Neural cell (in vitro differentiated cells): ENCODE results near the gene RBM33. TPM values are rescaled to one million over a fixed set of nuclear protein-coding genes. Genes with fewer than 3 reads are reported as not detected.

Experiments
- H2AFZ ChIP-seq: fragments of 200-600, 300-800 bp; sonication (generic), shearing (Covaris generic); 2 replicates; pipeline ENCODE4 v1.6.0; 2014; ENCODE audit warnings: low read depth, mild to moderate bottlenecking, antibody characterized with exemption, low read length, moderate library complexity
- H3F3A ChIP-seq: fragments of 200-600 bp; shearing (Covaris generic); 2 replicates; pipeline ENCODE4 v1.6.1; 2016; ENCODE audit warnings: mild to moderate bottlenecking, moderate library complexity, mixed read lengths, antibody characterized with exemption, low read length; ENCODE audit not compliant: insufficient read depth, poor library complexity, severe bottlenecking
- H3K27ac ChIP-seq: fragments of 200-600, 300-800 bp; sonication (generic), shearing (Covaris generic); 2 replicates; pipeline ENCODE4 v1.5.1; 2014; ENCODE audit warnings: mild to moderate bottlenecking, low read length, moderate library complexity
- H3K27me3 ChIP-seq: fragments of 300-800, 200-600 bp; sonication (generic), shearing (Covaris generic); 2 replicates; pipeline ENCODE4 v1.6.0; 2014; ENCODE audit warnings: mild to moderate bottlenecking, low read depth, low read length, moderate library complexity; ENCODE audit not compliant: insufficient read depth
- H3K36me3 ChIP-seq: fragments of 300-800, 200-600 bp; sonication (generic), shearing (Covaris generic); 2 replicates; pipeline ENCODE4 v1.5.1; 2014; ENCODE audit warnings: mild to moderate bottlenecking, antibody characterized with exemption, low read length, moderate library complexity; ENCODE audit not compliant: insufficient read depth
- H3K4me2 ChIP-seq: fragments of 300-800, 200-600 bp; sonication (generic), shearing (Covaris generic); 2 replicates; pipeline ENCODE4 v1.6.0; 2014; ENCODE audit warnings: mild to moderate bottlenecking, low read length
- H3K4me3 ChIP-seq: fragments of 300-800, 200-600 bp; sonication (generic), shearing (Covaris generic); 2 replicates; pipeline ENCODE4 v1.5.1; 2014; ENCODE audit warnings: mild to moderate bottlenecking, low read length, moderate library complexity
- H3K79me2 ChIP-seq: fragments of 200-600 bp; shearing (Covaris generic); replicated peaks from 2 replicates; pipeline ENCODE4 v1.6.0; 2014; ENCODE audit warnings: mild to moderate bottlenecking, low read length, moderate library complexity; ENCODE audit not compliant: insufficient read depth
- H3K9ac ChIP-seq: fragments of 300-800, 200-600 bp; sonication (generic), shearing (Covaris generic); 2 replicates; pipeline ENCODE4 v1.6.1; 2016; ENCODE audit warnings: mild to moderate bottlenecking, low read length, mixed read lengths
- H3K9me2 ChIP-seq: fragments of 200-600 bp; shearing (Covaris generic); 2 replicates; pipeline ENCODE4 v1.6.1; 2016; ENCODE audit warnings: mild to moderate bottlenecking, low read length, mixed read lengths; ENCODE audit not compliant: insufficient read depth
- H3K9me3 ChIP-seq: fragments of 200-600, 300-800 bp; sonication (generic), shearing (Covaris generic); 2 replicates; pipeline ENCODE4 v1.6.1; 2016; ENCODE audit warnings: mild to moderate bottlenecking, mixed run types, low read length, moderate library complexity, mixed read lengths
- H4K20me1 ChIP-seq: fragments of 200-600 bp; shearing (Covaris generic); 2 replicates; pipeline ENCODE4 v1.6.1; 2016; ENCODE audit warnings: mild to moderate bottlenecking, mixed run types; ENCODE audit not compliant: insufficient read depth
- CTCF ChIP-seq: fragments of 450-650 bp; IDR thresholded peaks from 2 replicates; pipeline ENCODE4 v1.5.1; 2014; ENCODE audit warnings: antibody characterized with exemption, mild to moderate bottlenecking, moderate library complexity; ENCODE audit not compliant: poor library complexity, severe bottlenecking
- EP300 ChIP-seq: fragments of 450-650 bp; conservative IDR thresholded peaks from 2 replicates; pipeline ENCODE4 v1.6.1; 2014; ENCODE audit warnings: antibody characterized with exemption, mild to moderate bottlenecking, moderate library complexity; ENCODE audit not compliant: poor library complexity, severe bottlenecking
- EZH2 ChIP-seq: fragments of 200-600, 300-800 bp; shearing (Covaris generic), sonication (generic); IDR thresholded peaks from 2 replicates; pipeline ENCODE4 v1.6.1; 2014; ENCODE audit warnings: antibody characterized with exemption, low read length, borderline replicate concordance, mild to moderate bottlenecking; ENCODE audit not compliant: insufficient read depth, poor library complexity, severe bottlenecking
- MXI1 ChIP-seq: fragments of 450-650 bp; conservative IDR thresholded peaks from 2 replicates; pipeline ENCODE4 v1.6.1; 2014; ENCODE audit warnings: antibody characterized with exemption, mild to moderate bottlenecking; ENCODE audit not compliant: poor library complexity, severe bottlenecking
- POLR2AphosphoS5 ChIP-seq: IDR thresholded peaks from 2 replicates; pipeline ENCODE4 v1.6.1; 2012
- RAD21 ChIP-seq: fragments of 450-650 bp; conservative IDR thresholded peaks from 2 replicates; pipeline ENCODE4 v1.6.1; 2014; ENCODE audit warnings: antibody characterized with exemption, mild to moderate bottlenecking, moderate library complexity
- REST ChIP-seq: IDR thresholded peaks from 2 replicates; pipeline ENCODE4 v1.6.1; 2012; ENCODE audit warnings: borderline replicate concordance
- SMC3 ChIP-seq: fragments of 450-650 bp; conservative IDR thresholded peaks from 2 replicates; pipeline ENCODE4 v1.6.1; 2014; ENCODE audit warnings: antibody characterized with exemption, mild to moderate bottlenecking, moderate library complexity; ENCODE audit not compliant: poor library complexity
- TAF1 ChIP-seq: IDR thresholded peaks from 2 replicates; pipeline ENCODE4 v1.6.1; 2012; ENCODE audit warnings: low read depth
- polyA plus RNA-seq: library from polyadenylated mRNA; depleted of rRNA; stranded (reverse); fragments of >200 nt; gene quantifications from 2 replicates; pipeline ENCODE4 v1.2.3, GENCODE V29; 2014

Gene RBM33
- polyA plus RNA-seq, 1 donor from 2014 or later: 53.2 TPM

- H3K27ac ChIP-seq: no peak overlapping the region
- no peak overlapping the region for H2AFZ ChIP-seq
- H3K4me2 ChIP-seq: no peak overlapping the region
- H3K9me3 ChIP-seq: no peaks in the 10 kb centered on the region
- no peaks in the 10 kb centered on the region for H3K9me2 ChIP-seq
- no peak for TF ChIP-seq EP300
- no peak for TF ChIP-seq CTCF
- no peak for TF ChIP-seq RAD21
- no peaks in the 10 kb centered on the region for H4K20me1 ChIP-seq
- peaks cover 11% of the 10 kb centered on the region for H3K36me3 ChIP-seq
- H3K4me3 ChIP-seq: no peak overlapping the region
- H3K79me2 ChIP-seq: no peaks in the 10 kb centered on the region
- H3F3A ChIP-seq: no peaks in the 10 kb centered on the region
- no peak overlapping the region for H3K9ac ChIP-seq
- H3K27me3 ChIP-seq: no peaks in the 10 kb centered on the region
Observed at GRCh38 chr7:155780884-155781283, 136.4 kb downstream of the RBM33 start.

- TF ChIP-seq CTCF (no peak), EZH2 (no peak), MXI1 (no peak), SMC3 (no peak), TAF1 (no peak), EP300 (no peak), POLR2AphosphoS5 (no peak), REST (no peak), RAD21 (no peak)
- no peak overlapping the region for H3K4me2 ChIP-seq
- no peak overlapping the region for H2AFZ ChIP-seq
- H3K27me3 ChIP-seq: peaks cover 3% of the 10 kb centered on the region
- H3K9me2 ChIP-seq: no peaks in the 10 kb centered on the region
- H3F3A ChIP-seq: no peaks in the 10 kb centered on the region
- H3K27ac ChIP-seq: no peak overlapping the region
- peaks cover 9% of the 10 kb centered on the region for H3K36me3 ChIP-seq
- no peaks in the 10 kb centered on the region for H3K79me2 ChIP-seq
- no peak overlapping the region for H3K9ac ChIP-seq
- H3K4me3 ChIP-seq: no peak overlapping the region
- no peaks in the 10 kb centered on the region for H3K9me3 ChIP-seq
- no peaks in the 10 kb centered on the region for H4K20me1 ChIP-seq
Observed at GRCh38 chr7:155781433-155781832, 137.0 kb downstream of the RBM33 start.
